Measurements from ENCODE around the gene LRRC45.

LRRC45 gene

GRCh38 chr17:82065638-82066303, 42.7 kb downstream of the LRRC45 start, which contains the start of gene DUS1L:
Gene DUS1L, minus strand, starts transcription at chr17:82065804. Its CDS starts 745 bp downstream, at chr17:82065059.
- peak; percentile 65 for DNase-seq

DNA sequence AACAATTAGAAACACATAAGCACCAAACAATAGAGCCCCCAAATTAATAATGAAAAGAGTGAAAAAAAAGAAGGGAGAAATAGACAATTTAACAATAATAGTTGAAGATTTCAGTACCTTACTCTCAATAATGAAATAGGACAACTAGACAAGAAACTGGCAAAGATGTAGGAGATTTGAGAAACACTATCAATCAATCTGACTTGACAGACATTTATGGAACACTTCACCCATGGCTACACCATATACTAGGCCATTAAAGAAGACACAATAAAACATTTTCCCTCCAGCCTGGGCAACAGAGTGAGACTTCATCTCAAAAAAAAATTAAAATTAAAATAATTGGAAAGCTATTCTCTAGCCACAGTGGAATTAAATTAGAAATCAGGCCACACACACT, 47.5 kb downstream of the LRRC45 start:
- no peak for DNase-seq

DNA sequence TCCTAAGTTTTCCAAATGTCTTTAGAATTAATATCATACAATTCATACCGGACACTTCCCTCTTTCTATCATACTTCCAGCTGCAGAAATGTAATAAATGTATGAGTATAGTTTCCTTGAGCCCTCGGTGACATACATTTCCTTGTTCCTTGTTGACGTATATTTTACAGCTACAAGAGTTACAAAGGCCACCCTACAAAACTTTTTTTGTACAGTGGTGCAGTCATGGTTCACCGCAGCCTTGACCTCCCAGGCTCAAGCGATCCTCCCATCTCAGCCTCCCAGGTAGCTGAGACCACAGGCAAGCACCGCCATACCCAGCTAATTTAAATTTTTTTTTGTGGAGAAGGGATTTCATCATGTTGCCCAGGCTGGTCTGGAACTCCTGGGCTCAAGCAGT, 49.7 kb downstream of the LRRC45 start:
- DNase-seq = no peak

DNA sequence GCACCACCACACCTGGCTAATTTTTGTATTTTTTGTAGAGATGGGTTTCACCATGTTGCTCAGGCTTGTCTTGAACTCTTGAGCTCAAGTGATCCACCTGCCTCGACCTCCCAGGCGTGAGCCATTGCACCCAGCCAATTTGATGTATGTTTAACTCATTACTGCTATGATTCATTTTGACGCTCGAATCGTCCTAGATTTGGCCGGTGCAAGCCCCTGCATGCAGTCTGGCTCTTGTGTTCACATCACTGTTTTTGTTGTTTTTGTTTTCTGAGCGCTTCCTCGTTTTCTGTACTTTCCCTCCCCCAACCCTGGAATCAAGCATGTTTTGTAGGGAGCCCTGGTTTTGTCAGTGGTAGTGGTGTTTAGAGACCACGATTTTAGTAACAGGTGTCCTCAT, 50.3 kb downstream of the LRRC45 start:
- DNase-seq = no peak

GRCh38 chr17:82076018-82076784, 53.1 kb downstream of the LRRC45 start:
- DNase-seq = no peak

DNA sequence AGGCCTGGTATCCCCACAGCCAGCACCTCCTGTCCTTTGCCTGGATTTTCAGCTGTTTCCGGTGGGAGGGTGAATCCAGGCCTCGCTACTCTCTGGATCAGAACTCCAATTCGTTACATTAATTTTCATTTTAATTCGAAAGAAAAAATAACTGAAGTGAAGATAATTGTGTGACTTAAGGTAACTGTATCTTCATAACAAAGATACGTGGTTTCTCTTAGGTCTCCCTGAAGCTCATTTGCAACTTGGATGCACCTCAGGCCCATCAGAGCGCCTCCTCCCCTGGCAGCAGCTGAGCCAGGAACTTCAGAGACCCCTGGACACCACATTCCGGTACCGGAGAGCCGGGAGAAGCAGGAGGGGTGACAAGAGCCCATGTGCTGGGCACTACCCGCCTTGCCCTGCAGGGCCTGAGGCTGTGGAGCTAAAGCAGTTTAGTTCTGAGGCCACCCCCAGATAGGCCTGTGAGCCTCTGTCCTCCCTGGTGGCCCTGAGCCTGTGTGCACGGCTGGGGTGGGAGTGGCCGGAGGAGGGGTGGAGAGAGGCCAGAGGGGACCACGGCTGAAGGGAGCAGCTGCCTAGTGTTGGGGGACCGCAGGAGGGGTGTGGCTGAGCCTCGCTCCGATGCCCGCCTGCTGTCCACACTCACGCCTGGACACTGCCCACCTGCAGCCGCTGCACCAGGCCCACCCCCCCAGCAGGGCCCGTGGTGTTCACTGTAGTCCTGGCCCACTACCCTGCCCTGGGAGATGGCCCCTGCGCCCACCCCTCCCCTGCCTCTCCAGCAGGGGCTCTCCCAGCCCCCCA, 53.9 kb downstream of the LRRC45 start:
- no peak for DNase-seq

DNA sequence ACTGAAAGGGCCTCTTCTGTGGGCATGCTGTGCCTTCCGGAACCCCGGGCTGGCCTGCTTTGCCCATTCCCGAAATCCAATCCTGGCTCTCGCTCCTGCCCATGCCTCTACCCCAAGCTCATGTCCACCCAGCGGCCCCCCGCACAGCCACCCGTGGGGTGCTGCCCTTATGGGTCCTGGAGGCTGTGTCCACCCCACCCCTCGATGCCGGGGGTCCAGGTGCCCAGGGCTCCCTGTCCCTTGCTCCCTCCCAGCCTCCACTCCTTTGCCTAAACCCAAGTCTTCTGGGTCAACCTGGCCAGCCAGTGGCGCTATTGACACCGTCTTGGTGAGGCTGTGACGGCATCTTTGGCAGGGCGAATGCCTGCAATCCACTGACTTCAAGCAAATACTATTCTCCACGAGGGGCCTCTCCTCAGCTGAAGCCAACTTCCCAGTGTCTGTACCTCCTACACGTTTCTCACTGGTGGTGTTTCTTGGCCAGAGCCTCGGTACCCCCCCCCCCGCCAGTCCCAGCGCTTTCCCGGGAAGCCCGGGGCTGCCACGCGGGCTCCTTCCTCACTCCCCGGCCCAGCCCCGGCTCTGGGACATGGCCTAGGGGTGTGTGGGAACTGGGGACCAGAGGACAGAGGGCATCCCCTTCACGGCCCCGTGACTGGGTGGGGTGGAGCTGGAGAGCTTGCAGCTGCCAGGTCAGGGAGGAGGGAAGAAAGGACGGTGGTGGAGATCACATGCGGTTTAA, 54.7 kb downstream of the LRRC45 start:
- no peak for DNase-seq

DNA sequence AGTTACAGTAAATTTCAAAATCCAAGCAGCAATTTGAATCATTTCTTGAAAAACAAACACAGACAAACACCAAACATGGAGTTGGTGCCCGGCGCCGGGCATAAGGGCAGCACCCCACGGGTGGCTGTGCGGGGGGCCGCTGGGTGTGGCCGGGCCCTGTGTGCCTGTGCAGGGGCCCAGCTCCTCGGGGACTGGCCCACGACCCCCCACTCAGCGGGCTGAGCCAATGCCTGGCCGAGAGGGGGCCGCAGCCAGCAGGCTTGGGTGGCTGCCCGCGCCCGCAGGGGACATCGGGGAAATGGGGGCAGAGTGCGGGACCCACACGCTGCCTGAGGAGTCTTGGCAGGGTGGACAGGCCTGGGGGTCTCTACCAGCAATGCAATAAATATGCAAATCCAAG, 55.3 kb downstream of the LRRC45 start:
- no peak for DNase-seq

DNA sequence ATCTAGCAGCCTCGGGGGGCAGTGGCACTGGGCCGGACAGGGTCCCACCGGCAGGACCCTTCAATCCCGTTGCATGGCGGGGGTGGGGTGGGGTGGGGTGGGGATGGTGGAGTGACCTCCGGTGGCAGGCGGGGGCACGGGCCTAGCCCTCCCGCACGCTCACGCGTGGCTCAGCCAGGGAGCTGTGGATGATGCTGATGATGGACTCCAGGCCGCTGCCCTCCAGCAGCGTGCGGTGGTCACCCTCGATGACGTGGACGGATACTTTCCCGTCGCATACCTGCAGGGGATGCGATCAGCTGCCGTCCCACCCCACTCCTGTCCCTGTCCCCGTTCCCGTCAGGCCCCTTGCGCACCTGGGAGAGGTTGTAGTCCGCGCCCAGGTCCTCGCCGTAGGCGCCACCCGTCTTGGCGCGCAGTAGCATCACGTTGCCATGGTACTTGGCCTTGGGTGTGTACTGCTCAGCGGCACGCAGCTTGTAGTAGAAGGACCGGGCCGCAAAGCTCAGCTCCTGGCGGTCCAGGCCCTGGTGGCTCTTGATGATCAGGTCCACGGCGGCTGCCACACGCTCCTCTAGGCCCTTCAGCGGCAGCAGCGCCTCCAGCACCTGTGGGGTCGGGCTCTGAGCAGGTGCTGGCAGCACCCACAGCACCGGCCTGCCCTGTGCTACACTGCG, 56.0 kb downstream of the LRRC45 start:
- no peak for DNase-seq

DNA sequence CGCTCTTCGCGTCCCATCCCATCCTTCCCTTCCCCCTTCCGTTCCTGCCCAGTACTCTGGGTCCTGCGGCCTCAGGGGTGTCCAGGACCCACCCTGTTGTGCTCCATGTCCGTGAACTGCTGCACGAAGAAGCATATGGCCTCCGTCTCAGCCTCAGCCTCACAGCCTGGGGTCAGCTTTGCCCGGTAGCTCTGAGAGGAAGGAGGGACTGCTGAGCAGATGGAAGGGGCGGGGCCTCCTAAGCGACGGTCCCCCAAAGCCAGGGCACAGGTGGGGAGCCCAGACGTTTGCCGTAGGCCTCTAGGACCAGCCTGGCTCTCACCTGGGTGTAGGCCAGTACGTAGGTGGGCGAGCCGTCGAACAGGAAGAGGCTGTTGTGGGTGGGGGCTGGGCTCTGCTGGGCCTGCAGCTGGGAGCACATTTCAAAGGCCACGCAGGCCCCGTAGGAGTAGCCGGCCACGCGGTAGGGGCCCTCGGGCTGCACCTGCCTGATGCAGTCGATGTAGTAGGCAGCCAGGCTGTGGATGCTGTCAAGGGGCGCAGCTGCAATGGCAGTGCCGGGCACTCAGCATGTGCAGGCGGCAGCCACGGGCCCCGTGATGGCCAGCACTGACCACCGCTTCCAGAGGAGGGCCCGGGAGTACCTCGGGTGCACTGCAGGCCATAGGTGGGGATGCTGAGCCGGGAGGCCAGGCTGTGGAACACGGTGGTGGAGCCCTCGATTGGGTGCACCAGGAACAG, 57.1 kb downstream of the LRRC45 start:
- DNase-seq = no peak

Data from activated CD4-positive, alpha-beta T cell treated with anti-CD3 and anti-CD28 coated beads for 1 hour (primary cell).